WERI-Rb-1 (cell line): ENCODE data around the gene IL3RA.

Experiments used
- DNase-seq: peaks from one replicate; pipeline ENCODE4 v3.0.0-alpha.2; 2020
- H3K27ac ChIP-seq: fragments of 250-450 bp; sonication (Bioruptor Pico); 2 replicates; pipeline ENCODE4 v1.5.1; 2020; ENCODE audit warnings: mild to moderate bottlenecking, moderate library complexity
- H3K27me3 ChIP-seq: fragments of 250-450 bp; sonication (Bioruptor Pico); 2 replicates; pipeline ENCODE4 v1.5.1; 2021; ENCODE audit warnings: mild to moderate bottlenecking, low read depth, moderate library complexity; ENCODE audit not compliant: insufficient read depth, severe bottlenecking
- H3K36me3 ChIP-seq: fragments of 250-450 bp; sonication (Bioruptor Pico); 2 replicates; pipeline ENCODE4 v1.5.1; 2020; ENCODE audit warnings: mild to moderate bottlenecking, moderate library complexity
- H3K4me3 ChIP-seq: 2 replicates; pipeline ENCODE4 v1.5.1; 2011; ENCODE audit warnings: low read depth, mild to moderate bottlenecking, control low read depth, low read length
- H3K9me3 ChIP-seq: fragments of 250-450 bp; sonication (Bioruptor Pico); 2 replicates; pipeline ENCODE4 v1.5.1; 2021; ENCODE audit warnings: mild to moderate bottlenecking, moderate library complexity; ENCODE audit not compliant: severe bottlenecking
- TF ChIP-seq, protein P1 (sequence below): IDR thresholded peaks from 2 replicates; pipeline ENCODE4 v1.5.1; 2011; ENCODE audit warnings: low read depth, mild to moderate bottlenecking, control low read depth, inconsistent platforms, low read length

The IL3RA gene

DNA sequence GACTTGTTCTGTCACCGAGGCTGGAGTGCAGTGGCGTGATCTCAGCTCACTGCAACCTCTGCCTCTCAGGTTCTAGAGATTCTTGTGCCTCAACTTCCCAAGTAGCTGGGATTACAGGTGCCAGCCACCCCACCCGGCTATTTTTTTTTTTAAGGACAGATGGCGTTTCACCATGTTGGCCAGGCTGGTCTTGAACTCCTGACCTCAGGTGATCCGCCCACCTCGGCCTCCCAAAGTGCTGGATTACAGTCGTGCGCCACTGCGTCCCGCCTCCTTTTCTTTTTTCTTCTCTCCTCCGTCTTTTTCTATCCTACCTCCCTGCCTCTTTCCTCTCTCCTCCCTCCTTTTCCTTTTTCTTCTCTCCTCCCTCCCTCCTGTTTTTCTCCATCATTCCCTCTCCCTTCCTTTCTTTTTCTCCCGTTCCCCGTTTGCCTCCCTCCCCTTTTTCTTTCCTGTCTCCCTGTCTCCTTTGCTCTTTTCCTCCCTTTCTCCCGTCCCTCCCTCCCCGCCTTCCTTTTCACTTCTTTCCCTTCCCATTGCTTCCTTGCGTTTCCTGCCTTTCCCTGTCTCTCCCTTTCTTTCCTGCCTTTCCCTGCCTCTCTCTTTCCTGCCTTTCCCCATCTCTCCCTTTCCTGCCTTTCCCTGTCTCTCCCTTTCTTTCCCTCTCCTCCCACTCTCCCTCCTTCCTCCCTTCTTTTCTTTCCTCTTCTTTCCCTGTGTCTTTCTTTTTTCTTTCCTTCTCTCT lies 57.5 kb downstream of the IL3RA start:
- no peak for DNase-seq
- H3K4me3 ChIP-seq, result peak overlapping the region; percentile 17
- H3K9me3 ChIP-seq, result no peaks in the 10 kb centered on the region
- peak overlapping the region; percentile 99 for H3K27ac ChIP-seq
- H3K36me3 ChIP-seq, result peaks cover 62% of the 10 kb centered on the region
- TF ChIP-seq, protein P1, sequence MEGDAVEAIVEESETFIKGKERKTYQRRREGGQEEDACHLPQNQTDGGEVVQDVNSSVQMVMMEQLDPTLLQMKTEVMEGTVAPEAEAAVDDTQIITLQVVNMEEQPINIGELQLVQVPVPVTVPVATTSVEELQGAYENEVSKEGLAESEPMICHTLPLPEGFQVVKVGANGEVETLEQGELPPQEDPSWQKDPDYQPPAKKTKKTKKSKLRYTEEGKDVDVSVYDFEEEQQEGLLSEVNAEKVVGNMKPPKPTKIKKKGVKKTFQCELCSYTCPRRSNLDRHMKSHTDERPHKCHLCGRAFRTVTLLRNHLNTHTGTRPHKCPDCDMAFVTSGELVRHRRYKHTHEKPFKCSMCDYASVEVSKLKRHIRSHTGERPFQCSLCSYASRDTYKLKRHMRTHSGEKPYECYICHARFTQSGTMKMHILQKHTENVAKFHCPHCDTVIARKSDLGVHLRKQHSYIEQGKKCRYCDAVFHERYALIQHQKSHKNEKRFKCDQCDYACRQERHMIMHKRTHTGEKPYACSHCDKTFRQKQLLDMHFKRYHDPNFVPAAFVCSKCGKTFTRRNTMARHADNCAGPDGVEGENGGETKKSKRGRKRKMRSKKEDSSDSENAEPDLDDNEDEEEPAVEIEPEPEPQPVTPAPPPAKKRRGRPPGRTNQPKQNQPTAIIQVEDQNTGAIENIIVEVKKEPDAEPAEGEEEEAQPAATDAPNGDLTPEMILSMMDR, result no peak
- H3K27me3 ChIP-seq, result no peaks in the 10 kb centered on the region

GRCh38 chrX:1394731-1395501 lies 58.3 kb downstream of the IL3RA start:
- Histone ChIP-seq H3K4me3 (no peak overlapping the region; the same call in 1 of the 2 replicates), H3K27ac (peak overlapping the region; percentile 99), H3K36me3 (peaks cover 62% of the 10 kb centered on the region), H3K27me3 (no peaks in the 10 kb centered on the region), H3K9me3 (no peaks in the 10 kb centered on the region)
- TF ChIP-seq, protein P1, result no peak
- DNase-seq, result no peak

DNA sequence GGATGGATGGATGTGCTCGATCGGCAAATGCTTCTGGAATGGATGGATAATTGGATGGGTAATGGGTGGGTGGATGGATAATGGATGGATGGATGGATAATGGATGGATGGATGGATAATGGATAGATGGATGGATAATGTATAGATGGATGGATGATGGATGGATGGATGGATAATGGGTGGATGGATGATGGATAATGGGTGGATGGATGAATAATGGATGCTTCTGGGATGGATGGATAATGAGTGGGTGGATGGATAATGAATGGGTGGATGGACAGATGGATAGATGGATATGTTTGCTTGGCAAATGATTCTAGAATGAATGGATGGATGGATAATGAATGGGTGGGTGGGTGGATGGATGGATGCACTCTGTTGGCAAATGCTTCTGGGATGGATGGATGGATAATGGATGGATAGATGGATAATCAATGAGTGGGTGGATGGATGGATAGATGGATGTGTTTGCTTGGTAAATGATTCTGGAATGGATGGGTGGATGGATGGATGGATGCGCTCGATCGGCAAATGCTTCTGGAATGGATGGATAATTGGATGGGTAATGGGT lies 59.1 kb downstream of the IL3RA start:
- no peak overlapping the region for H3K27ac ChIP-seq
- H3K36me3 ChIP-seq, result peaks cover 64% of the 10 kb centered on the region
- no peaks in the 10 kb centered on the region for H3K27me3 ChIP-seq
- TF ChIP-seq, protein P1, result no peak
- no peak for DNase-seq
- no peaks in the 10 kb centered on the region for H3K9me3 ChIP-seq
- no peak overlapping the region for H3K4me3 ChIP-seq

GRCh38 chrX:1397001-1397400 lies 60.4 kb downstream of the IL3RA start:
- H3K27me3 ChIP-seq, result no peaks in the 10 kb centered on the region
- TF ChIP-seq, protein P1, result no peak
- H3K9me3 ChIP-seq, result no peaks in the 10 kb centered on the region
- no peak for DNase-seq
- H3K36me3 ChIP-seq, result peaks cover 61% of the 10 kb centered on the region
- no peak overlapping the region for H3K27ac ChIP-seq
- H3K4me3 ChIP-seq, result no peak overlapping the region

DNA sequence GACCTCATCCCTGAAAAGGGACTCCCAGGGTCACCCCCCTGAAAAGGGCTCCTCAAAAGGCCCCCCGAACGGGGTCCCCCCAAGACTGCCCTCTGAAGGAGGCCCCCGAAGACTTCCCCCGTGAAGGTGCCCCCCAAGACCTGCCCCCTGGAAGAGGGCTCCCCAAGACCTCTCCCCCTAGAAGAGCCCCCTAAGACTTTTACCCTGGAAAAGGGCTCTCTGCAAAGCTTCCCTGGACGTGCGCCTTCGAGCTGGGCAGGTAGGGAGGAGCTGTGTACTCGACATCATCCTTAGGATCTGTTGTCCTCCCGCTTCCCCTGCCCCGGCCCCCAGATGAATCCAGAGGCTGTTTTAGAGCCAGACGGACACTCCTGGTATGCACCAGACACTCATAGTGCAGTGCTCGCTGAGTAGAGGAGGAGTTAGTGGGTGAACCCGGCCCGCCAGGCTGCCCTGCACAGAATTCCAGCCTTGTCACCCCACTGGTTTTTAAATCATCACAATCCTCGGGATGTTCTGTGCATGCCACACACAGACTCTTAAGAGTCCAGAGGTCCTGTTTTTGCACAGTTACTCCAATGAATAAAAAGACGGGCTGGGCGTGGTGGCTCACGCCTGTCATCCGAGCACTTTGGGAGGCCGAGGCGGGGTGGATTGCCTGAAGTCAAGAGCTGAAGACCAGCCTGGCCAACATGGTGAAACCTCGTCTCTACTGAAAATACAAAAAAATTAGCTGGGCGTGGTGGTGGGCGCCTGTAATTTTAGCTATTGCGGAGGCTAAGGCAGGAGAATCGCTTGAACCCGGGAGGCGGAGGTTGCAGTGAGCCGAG lies 61.1 kb downstream of the IL3RA start:
- H3K27ac ChIP-seq, result no peak overlapping the region
- peaks cover 63% of the 10 kb centered on the region for H3K36me3 ChIP-seq
- H3K27me3 ChIP-seq, result no peaks in the 10 kb centered on the region
- DNase-seq, result no peak
- TF ChIP-seq, protein P1, result no peak
- H3K4me3 ChIP-seq, result no peak overlapping the region
- H3K9me3 ChIP-seq, result no peaks in the 10 kb centered on the region
